ENCODE measurements around the gene MATN4. TPM values are rescaled to one million over a fixed set of nuclear protein-coding genes. Genes with fewer than 3 reads are reported as not detected.

The MATN4 gene
- total and polyA plus RNA-seq, 2 experiments from 2014 or later: 3.3 to 5.1 TPM

GRCh38 chr20:45254383-45255262 is 53.5 kb downstream of the MATN4 start, which contains the start of gene SLPI (continued):
- no peak for TF ChIP-seq ZNF462 (CRISPR knock-in tag; IDR thresholded peaks at IDR 0.05)
- no peak for TF ChIP-seq EZH2phosphoT487 (IDR thresholded peaks at IDR 0.05; ENCODE audit: unreplicated experiment)
- TF ChIP-seq ZNF331 (CRISPR knock-in tag; IDR thresholded peaks at IDR 0.05; ENCODE audit: low read depth): no peak
- no peak for TF ChIP-seq STAT1 (IDR thresholded peaks at IDR 0.05; ENCODE audit: unreplicated experiment)
- TF ChIP-seq EZH2 (IDR thresholded peaks at IDR 0.05; ENCODE audit: low read depth, unreplicated experiment): no peak
- TF ChIP-seq CREB1 (CRISPR knock-in tag; IDR thresholded peaks at IDR 0.05; ENCODE audit: low read depth): no peak
- no peak for TF ChIP-seq REST (IDR thresholded peaks at IDR 0.05; ENCODE audit: unreplicated experiment)

Measured in GM23338 (cell line).